ENCODE measurements around the gene MGAT4C.
"Not testable (repeated sequence)": the region's sequence is repeated elsewhere in the genome, so short reads cannot be mapped to it uniquely, and the experiment has no call there.

MGAT4C gene

GRCh38 chr12:86122846-86123468 is 133.2 kb downstream of the MGAT4C start:
- DNase-seq, result no peak

- DNase-seq, result no peak
Observed at GRCh38 chr12:86118161-86118560, 138.0 kb downstream of the MGAT4C start.

GRCh38 chr12:86117711-86118110 is 138.5 kb downstream of the MGAT4C start:
- no peak for DNase-seq

- DNase-seq, result no peak
Observed at GRCh38 chr12:86104087-86104486, 152.1 kb downstream of the MGAT4C start.

- no peak for DNase-seq
Observed at GRCh38 chr12:86097161-86097560, 159.0 kb downstream of the MGAT4C start.

GRCh38 chr12:86091681-86092080 is 164.5 kb downstream of the MGAT4C start:
- no peak for DNase-seq

GRCh38 chr12:86081843-86082242 is 174.3 kb downstream of the MGAT4C start:
- DNase-seq, result no peak

- not testable (repeated sequence) for DNase-seq
Observed at GRCh38 chr12:86059052-86059451, 197.1 kb downstream of the MGAT4C start.

GRCh38 chr12:86057092-86057845 is 198.9 kb downstream of the MGAT4C start:
- DNase-seq, result no peak

- no peak for DNase-seq
Observed at GRCh38 chr12:86052921-86053320, 203.3 kb downstream of the MGAT4C start.

GRCh38 chr12:86050010-86050409 is 206.2 kb downstream of the MGAT4C start:
- no peak for DNase-seq

GRCh38 chr12:86044396-86044795 is 211.8 kb downstream of the MGAT4C start:
- no peak for DNase-seq

- no peak for DNase-seq
Observed at GRCh38 chr12:86042062-86042461, 214.1 kb downstream of the MGAT4C start.

GRCh38 chr12:86018361-86018760 is 237.8 kb downstream of the MGAT4C start:
- DNase-seq, result no peak

- DNase-seq, result no peak
Observed at GRCh38 chr12:86015026-86015425, 241.2 kb downstream of the MGAT4C start.

GRCh38 chr12:86006727-86007126 is 249.5 kb downstream of the MGAT4C start:
- no peak for DNase-seq

- DNase-seq, result no peak
Observed at GRCh38 chr12:85998074-85998473, 258.1 kb downstream of the MGAT4C start.

GRCh38 chr12:85996280-85996679 is 259.9 kb downstream of the MGAT4C start:
- DNase-seq, result no peak

GRCh38 chr12:85993746-85994145 is 262.4 kb downstream of the MGAT4C start:
- DNase-seq, result no peak

- no peak for DNase-seq
Observed at GRCh38 chr12:85985996-85986395, 270.2 kb downstream of the MGAT4C start.

GRCh38 chr12:85983601-85984000 is 272.6 kb downstream of the MGAT4C start:
- no peak for DNase-seq

- DNase-seq, result no peak
Observed at GRCh38 chr12:85979641-85980040, 276.6 kb downstream of the MGAT4C start.

- no peak for DNase-seq
Observed at GRCh38 chr12:85975716-85976115, 280.5 kb downstream of the MGAT4C start.

GRCh38 chr12:85971800-85972199 is 284.4 kb downstream of the MGAT4C start:
- DNase-seq, result no peak

GRCh38 chr12:85968606-85969005 is 287.6 kb downstream of the MGAT4C start:
- no peak for DNase-seq

Measured in AML-193 (cell line).